Adrenal gland (tissue), 5 donors: ENCODE data around the gene LSAMP.

Experiments
- POLR2A ChIP-seq, 2 donors: fragments of 450-650 bp; IDR thresholded peaks; one replicate each; pipeline ENCODE4 v1.6.1; 2017; ENCODE audit warnings: antibody characterized with exemption in 2 of 2, mild to moderate bottlenecking in 2 of 2, moderate library complexity in 1 of 2
- TF ChIP-seq, protein P1 (sequence below), 6 experiments: fragments of 450-650 bp in 4 of 6; fragments of 200-600 bp in 2 of 6; sonication (generic) in 1 of 6; IDR thresholded peaks; 1 replicate in 5 of 6; 2 replicates in 1 of 6; pipeline versions ENCODE4 v1.5.1 to v1.8.0; 2016 to 2021; ENCODE audit warnings: antibody characterized with exemption in 6 of 6, mild to moderate bottlenecking in 2 of 6, moderate library complexity in 1 of 6
- donor health status: DM: no; HTN: no; CAD: no.

DNA sequence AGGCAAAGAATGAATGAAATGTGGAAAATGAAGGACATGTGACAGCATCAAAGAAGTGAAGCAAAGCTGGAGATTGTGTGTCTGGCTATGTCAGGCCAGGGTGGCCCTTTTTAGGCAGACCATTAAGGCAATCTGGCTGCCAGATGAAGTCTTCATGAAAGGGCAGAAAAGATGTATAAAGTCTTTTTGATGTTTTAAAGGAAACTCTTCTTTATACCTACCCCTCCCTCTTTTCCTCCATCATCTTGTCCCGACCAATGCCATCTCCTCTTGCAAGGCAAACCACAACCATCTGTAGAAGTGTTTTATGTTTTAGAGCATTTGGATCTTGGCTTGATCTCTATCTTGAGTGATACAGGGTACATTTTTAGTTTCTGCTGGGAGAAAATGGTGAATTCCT is 259.2 kb downstream of the LSAMP start:
- TF ChIP-seq, protein P1, sequence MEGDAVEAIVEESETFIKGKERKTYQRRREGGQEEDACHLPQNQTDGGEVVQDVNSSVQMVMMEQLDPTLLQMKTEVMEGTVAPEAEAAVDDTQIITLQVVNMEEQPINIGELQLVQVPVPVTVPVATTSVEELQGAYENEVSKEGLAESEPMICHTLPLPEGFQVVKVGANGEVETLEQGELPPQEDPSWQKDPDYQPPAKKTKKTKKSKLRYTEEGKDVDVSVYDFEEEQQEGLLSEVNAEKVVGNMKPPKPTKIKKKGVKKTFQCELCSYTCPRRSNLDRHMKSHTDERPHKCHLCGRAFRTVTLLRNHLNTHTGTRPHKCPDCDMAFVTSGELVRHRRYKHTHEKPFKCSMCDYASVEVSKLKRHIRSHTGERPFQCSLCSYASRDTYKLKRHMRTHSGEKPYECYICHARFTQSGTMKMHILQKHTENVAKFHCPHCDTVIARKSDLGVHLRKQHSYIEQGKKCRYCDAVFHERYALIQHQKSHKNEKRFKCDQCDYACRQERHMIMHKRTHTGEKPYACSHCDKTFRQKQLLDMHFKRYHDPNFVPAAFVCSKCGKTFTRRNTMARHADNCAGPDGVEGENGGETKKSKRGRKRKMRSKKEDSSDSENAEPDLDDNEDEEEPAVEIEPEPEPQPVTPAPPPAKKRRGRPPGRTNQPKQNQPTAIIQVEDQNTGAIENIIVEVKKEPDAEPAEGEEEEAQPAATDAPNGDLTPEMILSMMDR (IDR thresholded peaks at IDR 0.05): no peak
- TF ChIP-seq POLR2A (IDR thresholded peaks at IDR 0.05): no peak
